Measurements from ENCODE around the gene BATF2.
A peak's percentile ranks its signal among the peaks of the same experiment; 100 is the strongest.

BATF2 gene

GRCh38 chr11:64996710-64997380 lies at the start of gene BATF2:
Gene BATF2 (minus strand): TSS chr11:64996971. CDS start chr11:64996914, 57 bp downstream.
- no peaks in the 10 kb centered on the region for H3K9me2 ChIP-seq (replicated peaks; ENCODE audit: low read depth, low read length)
- peak; percentile 53 for TF ChIP-seq CTCF (conservative IDR thresholded peaks at IDR 0.05; ENCODE audit: low read length)
- TF ChIP-seq EZH2phosphoT487 (IDR thresholded peaks at IDR 0.05; ENCODE audit: borderline replicate concordance), result no peak
- H3K79me2 ChIP-seq (ENCODE audit: insufficient read depth, low read length), result no peaks in the 10 kb centered on the region
- no peak within 1 kb of the TSS for H2AFZ ChIP-seq (ENCODE audit: low read length)
- H3K36me3 ChIP-seq (ENCODE audit: insufficient read depth, low read length), result no peaks in the 10 kb centered on the region
- H3K4me3 ChIP-seq (ENCODE audit: low read length, poor library complexity, severe bottlenecking), result peak within 1 kb of the TSS; percentile 41
- H4K20me1 ChIP-seq (ENCODE audit: insufficient read depth, low read length, poor library complexity, severe bottlenecking), result no peaks in the 10 kb centered on the region
- no peaks in the 10 kb centered on the region for H3F3A ChIP-seq (ENCODE audit: low read depth)
- no peak within 1 kb of the TSS for H3K9ac ChIP-seq (ENCODE audit: low read depth, low read length, poor library complexity, severe bottlenecking)
- H3K9me3 ChIP-seq (ENCODE audit: insufficient read depth, low read depth, low read length), result no peaks in the 10 kb centered on the region
- H3K4me2 ChIP-seq (ENCODE audit: low read depth, low read length, poor library complexity, severe bottlenecking), result peak within 1 kb of the TSS; percentile 50
- H3K27me3 ChIP-seq (ENCODE audit: insufficient read depth, low read length, poor library complexity, severe bottlenecking), result no peaks in the 10 kb centered on the region
- H3K4me1 ChIP-seq (ENCODE audit: insufficient read depth, low read length, poor library complexity, severe bottlenecking), result peaks cover 3% of the 10 kb centered on the region

GRCh38 chr11:65045728-65046127 lies 49.0 kb upstream of the BATF2 start:
- Histone ChIP-seq H3K9me3 (ENCODE audit: insufficient read depth, low read depth, low read length) (no peaks in the 10 kb centered on the region), H3K4me3 (ENCODE audit: low read length, poor library complexity, severe bottlenecking) (no peak overlapping the region), H3K27me3 (ENCODE audit: insufficient read depth, low read length, poor library complexity, severe bottlenecking) (no peaks in the 10 kb centered on the region), H4K20me1 (ENCODE audit: insufficient read depth, low read length, poor library complexity, severe bottlenecking) (peaks cover 14% of the 10 kb centered on the region), H3K36me3 (ENCODE audit: insufficient read depth, low read length) (no peaks in the 10 kb centered on the region), H3K4me1 (ENCODE audit: insufficient read depth, low read length, poor library complexity, severe bottlenecking) (peaks cover 22% of the 10 kb centered on the region), H3K9ac (ENCODE audit: low read depth, low read length, poor library complexity, severe bottlenecking) (no peak overlapping the region), H3K79me2 (ENCODE audit: insufficient read depth, low read length) (peaks cover 39% of the 10 kb centered on the region), H2AFZ (ENCODE audit: low read length) (no peak overlapping the region), H3K9me2 (replicated peaks; ENCODE audit: low read depth, low read length) (no peaks in the 10 kb centered on the region), H3F3A (ENCODE audit: low read depth) (no peaks in the 10 kb centered on the region), H3K4me2 (ENCODE audit: low read depth, low read length, poor library complexity, severe bottlenecking) (peak overlapping the region; percentile 16)
- TF ChIP-seq EZH2phosphoT487 (IDR thresholded peaks at IDR 0.05; ENCODE audit: borderline replicate concordance), result no peak
- TF ChIP-seq CTCF (conservative IDR thresholded peaks at IDR 0.05; ENCODE audit: low read length), result no peak

DNA sequence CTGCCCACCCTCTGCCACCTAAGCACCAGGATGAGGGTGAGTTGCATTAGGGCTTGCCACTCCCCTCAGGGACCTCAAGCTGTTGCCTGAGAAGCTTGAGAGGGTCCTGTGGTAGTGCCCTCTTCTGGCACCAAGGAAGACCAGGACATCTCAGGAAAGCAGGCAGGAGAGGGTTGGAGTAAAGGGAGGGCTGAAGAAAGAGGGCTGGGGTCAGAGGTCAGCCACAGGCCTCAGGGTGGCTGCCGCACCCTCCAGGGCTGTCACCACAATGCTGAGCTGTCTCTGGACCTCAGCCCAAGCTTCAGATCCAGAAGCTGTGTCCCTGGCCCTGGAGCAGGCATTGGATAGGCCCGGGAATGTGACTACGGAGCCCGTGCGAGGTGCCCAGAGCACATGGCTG lies 48.3 kb upstream of the BATF2 start:
- H3K36me3 ChIP-seq (ENCODE audit: insufficient read depth, low read length), result no peaks in the 10 kb centered on the region
- no peaks in the 10 kb centered on the region for H3K9me3 ChIP-seq (ENCODE audit: insufficient read depth, low read depth, low read length)
- TF ChIP-seq CTCF (conservative IDR thresholded peaks at IDR 0.05; ENCODE audit: low read length) (no peak), EZH2phosphoT487 (IDR thresholded peaks at IDR 0.05; ENCODE audit: borderline replicate concordance) (no peak)
- no peaks in the 10 kb centered on the region for H3K9me2 ChIP-seq (replicated peaks; ENCODE audit: low read depth, low read length)
- H3F3A ChIP-seq (ENCODE audit: low read depth), result peaks cover 5% of the 10 kb centered on the region; the same call in 1 of the 2 replicates
- peak overlapping the region; percentile 77 for H3K4me2 ChIP-seq (ENCODE audit: low read depth, low read length, poor library complexity, severe bottlenecking)
- no peak overlapping the region for H2AFZ ChIP-seq (ENCODE audit: low read length)
- H3K4me3 ChIP-seq (ENCODE audit: low read length, poor library complexity, severe bottlenecking), result no peak overlapping the region
- no peaks in the 10 kb centered on the region for H3K27me3 ChIP-seq (ENCODE audit: insufficient read depth, low read length, poor library complexity, severe bottlenecking)
- H3K79me2 ChIP-seq (ENCODE audit: insufficient read depth, low read length), result peaks cover 39% of the 10 kb centered on the region
- peaks cover 14% of the 10 kb centered on the region for H4K20me1 ChIP-seq (ENCODE audit: insufficient read depth, low read length, poor library complexity, severe bottlenecking)
- peaks cover 25% of the 10 kb centered on the region for H3K4me1 ChIP-seq (ENCODE audit: insufficient read depth, low read length, poor library complexity, severe bottlenecking)
- no peak overlapping the region for H3K9ac ChIP-seq (ENCODE audit: low read depth, low read length, poor library complexity, severe bottlenecking)

Measured in Loucy (cell line).